Measurements from ENCODE around the gene APC2.
"Not testable (repeated sequence)": the region's sequence is repeated elsewhere in the genome, so short reads cannot be mapped to it uniquely, and the experiment has no call there.

The APC2 gene

DNA sequence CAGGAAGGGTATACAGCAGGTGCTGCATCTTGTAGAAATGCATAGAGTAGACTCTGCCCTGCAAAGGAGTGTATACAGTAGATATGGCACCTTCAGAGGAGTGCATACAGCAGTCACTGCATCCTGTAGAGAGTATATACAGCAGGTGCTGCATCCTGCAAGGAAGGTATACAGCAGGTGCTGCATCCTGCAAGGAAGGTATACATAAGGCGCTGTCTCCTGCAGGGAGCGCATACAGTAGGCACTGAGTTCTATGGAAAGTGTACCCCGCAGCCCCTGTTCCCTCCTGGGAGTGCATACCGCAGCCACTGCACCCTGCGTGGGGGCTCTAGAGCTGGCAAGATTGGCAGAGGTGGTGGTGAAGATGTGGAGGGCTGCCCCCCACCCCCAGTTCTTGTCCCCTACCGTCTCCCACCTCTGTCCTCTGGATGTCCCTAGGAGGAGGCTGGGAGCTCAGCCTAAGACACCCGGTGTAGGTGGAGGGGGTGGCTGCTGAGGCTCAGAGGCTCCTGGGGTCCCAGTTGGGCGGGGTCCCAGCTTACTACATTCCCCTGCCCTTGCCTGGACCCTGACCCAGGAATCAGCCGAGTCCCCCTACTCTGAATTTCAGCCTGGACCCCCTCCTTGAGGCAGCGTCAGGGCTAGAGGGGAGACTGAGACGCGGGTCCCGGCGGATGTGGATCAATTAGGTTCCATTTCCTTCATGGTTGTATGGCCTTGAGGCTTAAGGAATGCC is 65.2 kb downstream of the APC2 start:
- no peak for DNase-seq

DNA sequence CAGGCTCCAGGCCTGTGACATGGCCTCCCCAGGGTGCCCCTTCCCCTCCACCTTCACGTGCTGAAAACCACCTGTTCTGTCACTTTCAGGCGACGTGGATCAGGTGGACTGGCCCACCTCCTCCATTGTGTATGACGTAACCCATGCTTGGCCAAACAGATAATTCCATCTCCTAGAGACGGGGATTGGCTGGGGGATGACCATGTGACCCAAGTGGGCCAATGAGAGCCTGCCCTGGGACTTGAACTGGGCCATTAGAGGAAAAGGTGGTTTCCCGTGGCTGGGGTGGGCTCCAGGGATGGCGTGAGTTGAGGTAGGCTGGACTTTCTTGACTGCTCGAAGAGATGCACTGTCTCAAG is 66.5 kb downstream of the APC2 start:
- DNase-seq: no peak

DNA sequence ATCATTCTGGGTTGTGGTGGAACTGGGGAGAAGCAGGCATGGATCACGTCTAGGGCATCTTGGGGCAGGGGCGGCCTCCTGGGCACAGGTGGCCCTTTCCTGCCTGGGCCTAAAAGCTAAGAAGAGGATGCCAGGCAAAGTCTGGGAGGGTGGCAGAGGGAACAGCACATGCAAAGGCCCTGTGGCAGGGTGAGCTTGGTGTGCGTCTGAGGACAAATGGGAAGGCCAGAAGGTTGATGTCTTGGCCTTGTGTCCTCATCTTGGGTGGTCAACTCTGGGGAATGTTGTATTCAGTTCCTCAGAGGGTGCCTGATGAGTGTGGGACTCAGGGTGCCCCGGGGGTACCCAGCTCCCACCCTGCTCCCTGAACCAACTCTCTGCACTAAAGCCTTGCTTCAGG is 68.5 kb downstream of the APC2 start:
- no peak for DNase-seq

GRCh38 chr19:1519802-1520201 is 69.9 kb downstream of the APC2 start:
- not testable (repeated sequence) for DNase-seq

DNA sequence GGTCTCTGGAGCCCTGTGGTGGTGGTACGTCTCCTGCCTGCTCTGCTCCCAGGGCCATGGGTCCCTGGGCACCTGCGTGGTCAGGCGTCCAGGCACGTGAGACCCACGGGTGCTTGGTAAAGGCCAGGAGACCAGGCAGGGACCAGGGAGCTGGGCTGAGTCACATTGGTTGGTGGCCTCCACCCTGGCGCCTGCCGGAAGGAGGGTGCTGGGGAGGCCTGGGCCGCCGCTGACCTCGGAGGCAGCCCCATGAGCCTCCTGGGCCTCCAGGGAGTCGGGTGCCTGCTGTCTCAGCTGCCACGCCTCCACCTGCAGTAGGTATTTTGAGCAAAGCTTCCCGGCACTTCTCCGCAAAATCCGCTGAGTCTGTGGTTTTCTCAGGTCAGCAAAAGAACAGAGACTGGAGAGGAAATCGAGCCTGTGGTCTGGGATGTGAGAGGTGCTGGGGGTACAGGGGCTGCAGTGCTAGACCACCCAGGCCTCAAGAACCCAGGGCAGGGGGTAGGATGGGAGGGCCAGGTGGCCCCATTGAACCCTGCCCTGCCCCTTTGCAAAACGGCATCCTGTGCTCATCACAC is 70.4 kb downstream of the APC2 start:
- no peak for DNase-seq

DNA sequence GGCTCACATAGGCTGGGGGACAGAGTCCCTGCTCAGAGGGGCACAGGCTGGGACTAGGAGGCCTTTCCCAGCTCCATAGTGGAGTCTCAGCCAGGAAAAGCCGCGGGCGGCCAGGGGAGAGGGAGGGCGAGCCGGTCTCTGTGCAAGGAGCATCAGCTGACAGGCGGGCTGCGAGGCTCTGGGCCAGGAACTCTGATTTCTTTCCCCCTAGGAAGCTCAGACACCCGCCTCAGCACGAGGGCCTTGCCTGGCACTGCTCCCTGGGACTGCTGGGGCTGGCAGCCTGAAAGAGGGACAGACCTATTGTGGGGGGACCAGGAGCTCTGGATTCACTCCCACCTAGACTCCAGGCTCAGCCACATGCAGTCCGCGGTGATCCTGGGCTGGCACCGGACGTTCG is 71.7 kb downstream of the APC2 start:
- no peak for DNase-seq

- no peak for DNase-seq
These were observed 72.1 kb downstream of the APC2 start for GRCh38 chr19:1522061-1522460.

GRCh38 chr19:1522838-1523237 is 72.9 kb downstream of the APC2 start:
- no peak for DNase-seq
